Astrocyte (in vitro differentiated cells and primary cell): ENCODE results near the gene METTL24. TPM values are rescaled to one million over a fixed set of nuclear protein-coding genes. Genes with fewer than 3 reads are reported as not detected.
"Not testable (repeated sequence)": the region's sequence is repeated elsewhere in the genome, so short reads cannot be mapped to it uniquely, and the experiment has no call there.

ENCODE experiments used
- DNase-seq: peaks from one replicate; pipeline ENCODE4 v3.0.0-alpha.2; 2010; ENCODE audit warnings: low read depth
- FAIRE-seq: peaks from 2 replicates; lab custom pipeline; 2011; peaks lifted over from hg19 to GRCh38; lab: Jason Lieb, UNC
- H2AFZ ChIP-seq: 2 replicates; pipeline ENCODE4 v1.6.0; 2012; ENCODE audit warnings: low read depth, low read length, inconsistent platforms
- H3K27ac ChIP-seq: 2 replicates; pipeline ENCODE4 v1.5.1; 2011; ENCODE audit warnings: low read depth, low read length, inconsistent platforms
- H3K27me3 ChIP-seq: 2 replicates; pipeline ENCODE4 v1.6.0; 2011; ENCODE audit warnings: low read length, inconsistent platforms; ENCODE audit not compliant: insufficient read depth
- H3K36me3 ChIP-seq: 2 replicates; pipeline ENCODE4 v1.5.1; 2011; ENCODE audit warnings: low read length, inconsistent platforms; ENCODE audit not compliant: insufficient read depth
- H3K4me1 ChIP-seq: 2 replicates; pipeline ENCODE4 v1.5.1; 2011; ENCODE audit warnings: low read length, inconsistent platforms; ENCODE audit not compliant: insufficient read depth
- H3K4me2 ChIP-seq: 2 replicates; pipeline ENCODE4 v1.6.0; 2012; ENCODE audit warnings: low read length, inconsistent platforms
- H3K4me3 ChIP-seq: 2 replicates; pipeline ENCODE4 v1.5.1; 2011; ENCODE audit warnings: low read depth, mild to moderate bottlenecking, low read length, inconsistent platforms; ENCODE audit not compliant: insufficient read depth
- H3K79me2 ChIP-seq: 2 replicates; pipeline ENCODE4 v1.6.0; 2012; ENCODE audit warnings: mild to moderate bottlenecking, low read length, inconsistent platforms; ENCODE audit not compliant: insufficient read depth
- H3K9ac ChIP-seq: 2 replicates; pipeline ENCODE4 v1.6.0; 2012; ENCODE audit warnings: mild to moderate bottlenecking, low read length, inconsistent platforms
- H3K9me3 ChIP-seq: 2 replicates; pipeline ENCODE4 v1.5.1; 2012; ENCODE audit warnings: low read depth, mild to moderate bottlenecking, low read length, inconsistent platforms; ENCODE audit not compliant: insufficient read depth
- H4K20me1 ChIP-seq: 2 replicates; pipeline ENCODE4 v1.6.0; 2012; ENCODE audit warnings: low read length, inconsistent platforms; ENCODE audit not compliant: insufficient read depth
- H3K27ac Mint-ChIP-seq: one replicate; pipeline ENCODE4 v1.8.0; 2021; ENCODE audit warnings: mild to moderate bottlenecking, mixed read lengths; ENCODE audit not compliant: unreplicated experiment
- H3K27me3 Mint-ChIP-seq: one replicate; pipeline ENCODE4 v1.8.0; 2021; ENCODE audit warnings: low read depth, mixed read lengths; ENCODE audit not compliant: unreplicated experiment
- H3K36me3 Mint-ChIP-seq: one replicate; pipeline ENCODE4 v1.8.0; 2021; ENCODE audit warnings: low read depth, mixed read lengths; ENCODE audit not compliant: unreplicated experiment
- H3K4me1 Mint-ChIP-seq: one replicate; pipeline ENCODE4 v1.8.0; 2021; ENCODE audit warnings: low read depth, mixed read lengths; ENCODE audit not compliant: unreplicated experiment
- H3K4me3 Mint-ChIP-seq: one replicate; pipeline ENCODE4 v1.8.0; 2021; ENCODE audit warnings: mild to moderate bottlenecking, moderate library complexity, mixed read lengths; ENCODE audit not compliant: unreplicated experiment
- H3K9me3 Mint-ChIP-seq: one replicate; pipeline ENCODE4 v1.8.0; 2021; ENCODE audit warnings: mild to moderate bottlenecking, mixed read lengths; ENCODE audit not compliant: unreplicated experiment
- CTCF ChIP-seq: IDR thresholded peaks from 2 replicates; pipeline ENCODE4 v1.5.1; 2011; ENCODE audit warnings: low read depth, mild to moderate bottlenecking, inconsistent platforms, low read length, moderate library complexity; ENCODE audit not compliant: insufficient read depth
- EZH2 ChIP-seq: IDR thresholded peaks from 2 replicates; pipeline ENCODE4 v1.6.1; 2012; ENCODE audit warnings: mild to moderate bottlenecking, low read length, inconsistent platforms; ENCODE audit not compliant: insufficient read depth
- total RNA-seq: library from RNA; stranded (reverse); gene quantifications from 2 replicates; pipeline ENCODE4 v1.2.1, GENCODE V29; 2021

Gene METTL24
- total RNA-seq, 1 donor from 2014 or later = 0.75 TPM

- DNase-seq = no peak
- Mint-ChIP-seq H3K27me3 (peaks cover 2% of the 10 kb centered on the region), H3K9me3 (peaks cover 3% of the 10 kb centered on the region), H3K27ac (no peak overlapping the region), H3K4me3 (no peak overlapping the region), H3K36me3 (no peaks in the 10 kb centered on the region), H3K4me1 (no peaks in the 10 kb centered on the region)
- Histone ChIP-seq H4K20me1 (no peaks in the 10 kb centered on the region), H3K9ac (no peak overlapping the region), H3K79me2 (no peaks in the 10 kb centered on the region), H3K27me3 (no peaks in the 10 kb centered on the region), H3K4me3 (no peak overlapping the region), H3K36me3 (no peaks in the 10 kb centered on the region), H3K9me3 (no peaks in the 10 kb centered on the region), H2AFZ (no peak overlapping the region), H3K4me1 (no peaks in the 10 kb centered on the region), H3K4me2 (no peak overlapping the region), H3K27ac (no peak overlapping the region)
- TF ChIP-seq EZH2 = no peak
- TF ChIP-seq CTCF = no peak
- no peak for FAIRE-seq
Observed at GRCh38 chr6:110307368-110307767, 50.8 kb downstream of the METTL24 start.

- not testable (repeated sequence) for H3K9ac ChIP-seq, H3K27me3 Mint-ChIP-seq, H3K36me3 Mint-ChIP-seq, H3K4me3 ChIP-seq, FAIRE-seq, DNase-seq, H3K4me1 ChIP-seq, H3K4me3 Mint-ChIP-seq, H3K27ac ChIP-seq, H3K9me3 Mint-ChIP-seq, H3K4me2 ChIP-seq, H3K27ac Mint-ChIP-seq, H3K36me3 ChIP-seq, H4K20me1 ChIP-seq, H2AFZ ChIP-seq, H3K9me3 ChIP-seq, H3K4me1 Mint-ChIP-seq, H3K27me3 ChIP-seq, H3K79me2 ChIP-seq
Observed at GRCh38 chr6:110305832-110306231, 52.3 kb downstream of the METTL24 start.

GRCh38 chr6:110303692-110304091 lies 54.5 kb downstream of the METTL24 start:
- not testable (repeated sequence) for H3K4me3 Mint-ChIP-seq, H3K27me3 ChIP-seq, DNase-seq, H3K9me3 Mint-ChIP-seq, FAIRE-seq, H3K79me2 ChIP-seq, H2AFZ ChIP-seq, H4K20me1 ChIP-seq, H3K4me1 ChIP-seq, H3K4me2 ChIP-seq, H3K36me3 Mint-ChIP-seq, H3K27me3 Mint-ChIP-seq, H3K27ac Mint-ChIP-seq, H3K4me1 Mint-ChIP-seq, H3K9ac ChIP-seq, H3K9me3 ChIP-seq, H3K36me3 ChIP-seq, H3K27ac ChIP-seq, H3K4me3 ChIP-seq

GRCh38 chr6:110298916-110299315 lies 59.2 kb downstream of the METTL24 start:
- no peaks in the 10 kb centered on the region for H3K36me3 Mint-ChIP-seq
- no peak overlapping the region for H3K9ac ChIP-seq
- no peak for DNase-seq
- H3K4me3 ChIP-seq = no peak overlapping the region
- H3K79me2 ChIP-seq = no peaks in the 10 kb centered on the region
- H3K9me3 ChIP-seq = no peaks in the 10 kb centered on the region
- no peak overlapping the region for H3K4me3 Mint-ChIP-seq
- H3K9me3 Mint-ChIP-seq = peaks cover 2% of the 10 kb centered on the region
- peaks cover 1% of the 10 kb centered on the region for H3K27me3 Mint-ChIP-seq
- H3K36me3 ChIP-seq = no peaks in the 10 kb centered on the region
- no peak for FAIRE-seq
- no peaks in the 10 kb centered on the region for H4K20me1 ChIP-seq
- H3K4me1 ChIP-seq = no peaks in the 10 kb centered on the region
- no peak overlapping the region for H3K4me2 ChIP-seq
- H3K4me1 Mint-ChIP-seq = peaks cover 4% of the 10 kb centered on the region
- peaks cover 6% of the 10 kb centered on the region for H3K27me3 ChIP-seq
- no peak overlapping the region for H3K27ac ChIP-seq
- H3K27ac Mint-ChIP-seq = no peak overlapping the region
- no peak overlapping the region for H2AFZ ChIP-seq
- TF ChIP-seq EZH2 = no peak
- TF ChIP-seq CTCF = no peak
